Measurements from ENCODE around the gene LRCH1.
"Not testable (repeated sequence)": the region's sequence is repeated elsewhere in the genome, so short reads cannot be mapped to it uniquely, and the experiment has no call there.

The LRCH1 gene

DNA sequence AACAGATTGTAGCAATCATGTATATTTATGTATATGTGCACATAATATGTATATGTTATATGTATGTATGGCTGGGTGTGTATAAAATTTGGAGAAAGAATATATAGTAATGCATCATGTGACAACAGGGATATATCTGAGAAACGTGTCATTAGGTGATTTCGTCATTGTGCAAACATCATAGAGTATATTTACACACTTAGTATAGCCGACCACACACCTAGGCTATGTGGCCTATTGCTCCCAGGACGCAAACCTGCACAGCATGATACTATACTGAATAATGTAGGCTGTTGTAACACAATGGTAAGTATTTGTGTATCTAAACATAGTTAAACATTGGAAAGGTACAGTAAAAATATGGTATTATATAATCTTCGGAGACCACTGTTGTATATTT, 200.2 kb downstream of the LRCH1 start:
- DNase-seq (ENCODE audit: low spot score), result no peak

DNA sequence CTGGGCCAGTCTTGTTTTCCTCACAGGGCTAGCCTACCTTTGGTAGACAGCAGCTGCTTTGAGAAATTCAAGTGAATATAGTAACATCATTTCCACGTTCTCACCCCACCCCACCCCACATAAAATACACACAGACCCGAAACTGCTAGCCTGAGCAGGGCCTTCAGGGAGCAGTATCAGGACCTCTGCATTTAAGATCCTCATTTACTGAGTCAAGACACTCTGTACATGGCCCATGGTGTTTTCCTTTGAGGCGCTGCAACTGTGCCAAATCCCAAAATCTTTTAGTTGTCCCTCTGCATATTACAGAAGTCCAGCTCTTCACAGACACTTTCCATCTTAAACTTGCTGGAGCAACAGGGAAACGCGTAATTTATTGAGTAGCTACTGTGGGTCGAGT, 200.9 kb downstream of the LRCH1 start:
- DNase-seq (ENCODE audit: low spot score), result no peak

DNA sequence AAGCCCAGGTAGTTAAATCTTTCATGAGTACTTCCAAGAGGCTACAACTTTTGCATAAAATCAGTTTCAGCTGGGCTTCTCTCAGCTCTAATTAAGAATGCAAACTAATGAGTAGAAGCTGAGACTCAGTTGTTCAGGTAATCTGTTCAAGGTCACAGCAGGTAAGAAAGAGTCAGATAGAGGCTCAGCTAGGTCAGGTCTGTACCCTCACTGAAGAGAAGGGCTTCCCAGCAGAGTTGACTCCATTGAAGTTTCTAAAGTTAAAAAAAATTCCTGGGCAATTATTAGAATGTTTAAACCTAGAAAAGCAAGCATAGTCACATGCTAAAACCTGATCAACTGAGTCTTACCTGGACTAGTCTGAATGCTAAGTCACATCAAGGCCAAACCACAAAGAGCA, 201.8 kb downstream of the LRCH1 start:
- no peak for DNase-seq (ENCODE audit: low spot score)

DNA sequence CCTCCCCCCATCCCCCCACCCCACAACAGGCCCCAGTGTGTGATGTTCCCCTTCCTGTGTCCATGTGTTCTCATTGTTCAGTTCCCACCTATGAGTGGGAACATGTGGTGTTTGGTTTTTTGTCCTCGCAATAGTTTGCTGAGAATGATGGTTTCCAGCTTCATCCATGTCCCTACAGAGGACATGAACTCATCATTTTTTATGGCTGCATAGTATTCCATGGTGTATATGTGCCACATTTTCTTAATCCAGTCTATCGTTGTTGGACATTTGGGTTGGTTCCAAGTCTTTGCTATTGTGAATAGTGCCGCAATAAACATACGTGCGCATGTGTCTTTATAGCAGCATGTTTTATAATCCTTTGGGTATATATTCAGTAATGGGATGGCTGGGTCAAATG, 202.5 kb downstream of the LRCH1 start:
- not testable (repeated sequence) for DNase-seq (ENCODE audit: low spot score)

DNA sequence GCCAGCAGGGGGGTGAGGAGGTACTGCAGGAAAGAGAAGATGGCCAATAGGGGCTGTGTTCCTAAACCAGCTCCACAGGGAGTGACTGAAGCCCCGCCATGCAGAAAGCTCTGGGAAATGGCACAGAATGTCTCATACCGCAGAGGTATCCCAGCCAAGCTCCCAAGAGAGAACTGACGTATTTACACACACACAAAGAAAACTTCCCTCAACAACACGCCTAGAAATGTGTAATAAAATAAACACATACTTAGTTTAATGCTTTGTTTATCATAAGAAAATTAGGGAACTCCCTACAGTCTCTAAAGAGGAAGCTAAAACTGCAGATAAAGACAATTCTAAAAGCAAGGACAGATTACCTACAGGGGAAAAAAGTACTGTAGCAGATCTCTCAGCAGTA, 204.0 kb downstream of the LRCH1 start:
- no peak for DNase-seq (ENCODE audit: low spot score)

DNA sequence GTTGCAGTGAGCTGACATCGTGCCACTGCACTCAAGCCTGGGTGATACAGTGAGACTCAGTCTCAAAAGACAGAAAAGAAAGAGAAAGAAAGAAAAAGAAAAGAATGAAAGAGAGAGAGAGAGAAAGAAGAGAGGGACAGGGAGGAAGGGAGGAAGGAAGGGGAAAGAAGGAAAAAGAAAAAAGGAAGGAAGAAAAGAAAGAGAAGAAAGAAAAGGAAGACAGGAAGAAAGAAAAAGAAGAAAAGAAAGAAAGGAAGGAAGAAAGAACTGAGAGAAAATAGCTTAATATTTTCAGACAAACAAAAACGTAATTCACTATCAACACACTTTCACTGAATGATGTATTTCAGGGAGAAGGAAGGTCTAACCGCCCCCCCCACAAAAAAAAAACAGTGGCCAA, 204.7 kb downstream of the LRCH1 start:
- DNase-seq (ENCODE audit: low spot score), result no peak

DNA sequence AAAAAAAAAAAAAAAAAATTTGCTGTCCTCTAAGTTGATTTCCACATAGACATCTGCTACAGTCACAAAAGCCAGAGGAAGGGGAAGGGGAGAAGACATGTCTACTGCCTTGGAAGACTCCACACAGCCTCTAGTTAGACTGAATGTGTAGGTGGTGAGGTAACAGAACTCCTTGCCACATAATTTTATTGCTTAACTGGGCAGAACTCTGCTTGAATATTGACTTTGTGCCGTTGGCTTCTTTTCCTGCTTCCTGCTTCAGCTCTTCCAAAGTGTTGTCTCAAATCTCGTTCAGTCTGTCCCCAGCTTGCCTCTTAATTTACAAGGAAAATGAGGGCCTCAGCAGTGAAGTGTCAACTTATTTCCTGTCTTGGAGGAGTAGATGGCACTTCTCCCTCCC, 206.9 kb downstream of the LRCH1 start:
- DNase-seq (ENCODE audit: low spot score), result no peak

DNA sequence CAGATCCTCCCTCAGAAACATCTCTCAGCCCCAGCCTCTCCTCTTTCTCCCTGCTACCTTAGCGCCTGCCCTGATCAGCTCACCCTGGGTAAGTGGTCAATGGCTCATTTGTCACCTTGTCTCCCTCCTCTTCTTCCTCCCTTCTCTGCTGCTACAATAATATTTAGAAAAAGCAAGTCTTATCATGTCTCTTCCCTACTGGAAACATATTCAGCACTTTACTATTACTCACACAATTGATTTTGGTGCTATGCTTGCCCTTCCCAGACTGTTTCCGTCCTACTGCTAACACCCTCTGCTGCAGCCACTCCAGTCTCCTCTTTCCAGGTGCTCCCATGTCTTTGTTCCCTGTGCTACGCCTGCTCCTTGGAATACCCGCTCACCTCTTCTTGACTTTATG, 208.2 kb downstream of the LRCH1 start:
- no peak for DNase-seq (ENCODE audit: low spot score)

DNA sequence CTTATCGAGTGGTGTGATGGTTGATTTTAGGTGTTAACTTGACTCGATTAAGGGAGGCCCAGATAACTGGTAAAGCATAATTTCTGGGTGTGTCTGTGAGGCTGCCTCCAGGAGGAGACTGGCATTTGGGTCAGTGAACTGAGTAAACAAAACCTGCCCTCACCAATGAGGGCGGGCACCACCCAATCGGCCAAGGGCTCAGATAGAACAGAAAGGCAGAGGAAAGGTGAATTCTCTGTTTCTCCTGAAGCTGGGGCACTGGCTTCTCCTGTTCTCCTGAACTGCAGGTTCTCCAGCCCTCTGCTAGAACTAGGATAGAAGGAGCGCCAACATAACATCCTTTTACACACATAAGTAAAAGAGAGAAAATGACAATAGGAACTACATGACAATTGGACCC, 208.9 kb downstream of the LRCH1 start:
- DNase-seq (ENCODE audit: low spot score), result no peak

DNA sequence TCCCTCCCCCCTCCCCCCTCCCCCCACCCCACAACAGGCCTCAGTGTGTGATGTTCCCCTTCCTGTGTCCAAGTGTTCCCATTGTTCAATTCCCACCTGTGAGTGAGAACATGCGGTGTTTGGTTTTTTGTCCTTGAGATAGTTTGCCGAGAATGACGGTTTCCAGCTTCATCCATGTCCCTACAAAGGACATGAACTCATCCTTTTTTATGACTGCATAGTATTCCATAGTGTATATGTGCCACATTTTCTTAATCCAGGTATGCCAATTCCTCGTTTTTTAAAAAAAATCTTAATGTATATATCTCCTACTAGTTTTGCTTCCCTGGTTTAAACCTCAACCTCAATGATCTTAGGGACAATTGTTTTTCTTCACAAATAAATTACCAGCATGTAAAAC, 217.0 kb downstream of the LRCH1 start:
- DNase-seq (ENCODE audit: low spot score), result not testable (repeated sequence)

DNA sequence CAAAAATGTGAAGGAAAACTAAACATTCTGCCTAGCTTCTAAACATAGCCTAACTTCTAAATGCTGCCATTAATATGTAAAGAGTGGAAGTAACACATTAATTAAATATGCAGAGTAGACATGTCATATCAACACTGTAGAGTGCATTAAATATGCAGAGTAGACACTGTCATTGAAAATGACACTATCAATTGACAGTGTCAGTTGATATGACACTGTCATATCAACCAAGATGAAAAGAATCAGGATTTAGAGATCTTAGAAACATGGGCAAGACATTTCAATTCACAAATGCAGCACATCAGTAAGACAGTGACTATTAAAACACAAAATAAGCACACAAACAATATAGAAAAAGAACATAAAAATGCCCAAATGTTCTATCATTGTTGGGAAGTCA, 218.7 kb downstream of the LRCH1 start:
- DNase-seq (ENCODE audit: low spot score), result no peak

DNA sequence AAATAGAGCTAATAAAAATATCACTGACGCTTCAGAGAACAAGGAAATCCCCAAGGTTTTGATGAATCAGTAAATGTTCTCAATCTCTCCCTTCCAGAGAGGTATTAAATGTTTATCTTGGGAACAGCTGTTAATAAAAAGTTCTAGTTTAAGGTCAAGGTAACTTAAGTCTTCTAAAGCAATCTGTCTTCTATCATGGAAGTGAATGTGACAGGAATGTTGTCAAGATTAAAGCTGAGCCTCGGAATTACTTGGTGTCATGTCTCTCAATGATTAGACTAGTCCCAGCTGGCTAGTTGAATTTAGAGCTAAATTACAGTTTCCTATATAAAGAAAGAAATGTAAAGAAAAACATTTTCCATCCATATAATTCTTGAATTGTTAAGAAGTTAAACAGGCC, 220.6 kb downstream of the LRCH1 start:
- DNase-seq (ENCODE audit: low spot score), result no peak

DNA sequence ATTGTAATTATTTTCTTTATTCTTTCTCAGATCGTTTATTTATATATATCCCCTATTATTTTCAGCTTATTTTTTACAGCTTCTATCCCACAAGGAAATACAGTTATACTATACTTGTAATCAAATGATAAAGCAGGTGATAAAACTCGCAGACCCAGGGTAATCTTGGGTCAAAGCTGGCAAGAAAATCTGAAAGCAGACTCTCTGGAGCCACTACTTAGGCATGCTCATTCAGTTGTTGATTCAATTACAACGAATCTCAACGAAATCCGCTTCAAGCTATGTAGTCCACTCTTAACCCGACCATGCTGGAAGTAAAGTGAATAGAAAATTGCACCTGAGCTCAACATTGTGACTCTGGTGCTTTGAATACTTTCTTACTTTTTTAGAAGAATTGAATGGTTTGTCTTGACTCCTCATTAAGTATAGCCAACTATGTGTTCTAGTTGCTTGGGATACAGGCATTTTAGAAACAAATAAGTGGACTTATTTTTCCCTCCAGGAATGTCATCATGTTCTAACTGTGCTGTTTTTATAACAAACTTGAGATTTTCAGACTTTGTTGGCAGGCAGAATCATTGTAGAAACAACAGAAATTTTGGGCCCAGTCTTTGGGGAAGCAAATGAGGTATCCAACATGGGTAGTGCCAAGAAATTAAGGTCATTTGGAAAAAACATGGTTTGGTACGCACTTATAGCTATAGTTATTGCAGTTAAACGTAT, 222.6 kb downstream of the LRCH1 start:
- no peak for DNase-seq (ENCODE audit: low spot score)

DNA sequence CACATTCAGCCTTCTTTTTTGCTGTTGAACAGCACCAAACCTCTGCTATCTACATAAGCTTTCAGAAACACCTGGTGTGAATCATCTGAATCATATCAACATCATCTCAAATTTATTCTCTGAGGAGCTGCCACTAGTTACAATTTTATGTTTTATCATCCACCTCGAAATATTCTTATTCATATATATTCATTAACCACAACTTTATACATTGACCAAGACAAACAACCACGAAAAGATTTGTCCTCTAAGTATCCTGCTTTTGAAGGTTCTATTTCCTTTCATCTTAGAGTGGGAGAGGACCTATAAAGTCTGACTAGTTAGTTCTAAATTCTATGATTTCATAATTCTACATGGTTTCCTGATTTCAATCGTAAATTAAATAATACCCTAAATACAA, 225.1 kb downstream of the LRCH1 start:
- DNase-seq (ENCODE audit: low spot score), result no peak

DNA sequence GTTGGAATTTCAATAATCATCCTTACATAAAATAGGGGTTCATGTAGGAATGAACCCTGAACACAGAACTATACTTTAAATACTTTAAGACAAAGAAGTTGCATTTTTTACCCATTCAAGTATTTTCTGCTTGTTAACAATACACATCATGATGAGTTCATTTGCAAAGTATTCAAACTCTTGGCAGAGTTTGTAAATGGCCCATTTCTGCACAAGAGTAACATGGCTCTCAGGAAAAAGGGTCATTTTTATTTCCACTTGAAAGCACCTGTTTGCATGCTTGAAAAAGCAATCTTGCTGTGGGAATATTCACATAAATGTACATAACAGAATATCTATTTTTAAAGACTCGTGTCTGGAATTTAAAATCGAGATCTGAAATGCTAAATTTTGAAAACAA, 225.9 kb downstream of the LRCH1 start:
- no peak for DNase-seq (ENCODE audit: low spot score)

DNA sequence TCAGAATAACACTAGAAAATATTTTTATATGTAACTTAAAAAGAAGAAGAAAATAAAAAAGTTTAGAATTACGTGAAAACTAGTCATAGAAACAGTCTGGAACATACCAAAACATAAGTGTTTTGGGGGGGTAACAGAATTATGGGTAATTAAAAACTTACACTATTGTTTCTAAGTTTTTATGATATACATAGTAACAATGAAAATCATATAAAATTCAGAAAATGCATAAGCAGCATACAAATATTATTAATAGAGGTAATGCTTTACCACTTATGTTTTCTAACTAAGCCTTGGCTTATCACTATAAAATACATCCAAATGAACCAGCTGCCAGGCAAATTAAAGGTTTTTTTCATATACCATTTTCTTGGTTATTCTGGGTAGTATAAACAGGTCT, 229.1 kb downstream of the LRCH1 start:
- DNase-seq (ENCODE audit: low spot score), result no peak

DNA sequence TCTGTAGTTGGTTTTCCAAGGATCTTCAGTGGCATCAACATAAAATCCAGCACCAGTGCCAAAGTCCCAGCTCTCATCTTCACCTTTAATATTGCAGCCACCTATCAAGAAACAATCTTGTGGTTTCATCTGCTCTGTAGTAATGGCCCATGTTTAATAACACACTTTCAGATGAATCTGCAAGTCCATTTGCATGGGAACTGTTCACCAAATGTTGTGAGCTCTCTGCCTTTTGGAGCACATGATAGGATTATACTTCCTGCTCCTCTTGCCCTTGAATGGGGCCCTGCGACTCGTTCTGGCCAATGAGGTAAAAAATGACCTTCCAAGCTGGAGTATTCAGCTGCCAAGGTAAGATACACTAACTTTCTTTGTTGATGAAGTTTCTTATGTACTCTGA, 229.7 kb downstream of the LRCH1 start:
- DNase-seq (ENCODE audit: low spot score), result no peak

DNA sequence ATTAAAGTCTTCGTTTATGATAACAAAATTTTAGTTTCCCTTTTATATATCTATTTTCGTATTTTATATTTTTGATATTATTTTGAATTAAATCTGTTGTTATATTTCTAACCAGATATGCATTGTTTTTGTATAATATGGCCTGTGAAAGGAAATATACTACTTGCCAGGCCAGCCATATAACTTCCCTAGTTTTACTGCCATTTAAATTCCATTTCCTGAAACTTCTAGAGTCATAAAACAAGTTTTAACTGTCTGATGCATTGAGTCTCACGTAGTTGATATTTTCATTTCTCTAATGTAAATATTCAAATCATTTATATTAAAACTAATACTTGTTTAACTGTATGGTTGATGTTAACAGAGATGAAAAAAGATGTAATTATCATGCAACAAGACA, 230.5 kb downstream of the LRCH1 start:
- DNase-seq (ENCODE audit: low spot score), result no peak

DNA sequence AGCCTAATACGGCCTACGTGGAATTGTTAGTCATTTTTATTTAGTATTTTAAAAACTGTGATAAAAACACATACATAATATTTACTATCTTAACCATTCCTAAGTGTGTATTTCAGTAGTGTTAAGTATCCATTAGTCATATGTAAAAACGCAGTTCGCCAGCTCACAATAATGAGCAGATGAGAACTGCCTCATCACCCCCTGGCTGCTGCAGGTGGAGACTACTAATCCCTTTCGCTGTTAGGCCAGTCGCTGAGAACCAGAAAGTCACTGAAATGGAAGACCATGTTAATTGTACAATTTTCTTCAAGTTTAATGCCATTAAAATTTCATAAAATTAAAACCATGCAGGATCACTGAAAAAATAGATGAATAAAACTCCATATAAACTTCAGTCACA, 242.4 kb downstream of the LRCH1 start:
- DNase-seq (ENCODE audit: low spot score), result no peak

DNA sequence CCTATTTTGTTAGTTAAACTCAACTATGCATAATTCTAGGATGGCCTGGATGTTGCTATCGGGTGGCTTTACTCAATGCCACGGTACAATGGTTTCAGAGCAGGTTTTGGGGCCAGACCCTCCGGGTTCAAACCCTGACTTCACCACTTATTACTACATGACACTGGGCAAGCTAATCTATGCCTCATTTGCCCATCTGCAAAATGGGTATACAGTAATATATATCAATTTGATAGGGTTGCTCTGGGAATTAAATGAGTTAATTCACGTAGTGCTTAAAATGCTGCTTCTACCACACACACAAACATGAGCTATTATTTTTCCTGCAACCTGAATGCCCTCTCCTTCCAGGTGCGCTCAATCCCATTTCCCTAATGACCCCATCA, 243.2 kb downstream of the LRCH1 start:
- no peak for DNase-seq (ENCODE audit: low spot score)

DNA sequence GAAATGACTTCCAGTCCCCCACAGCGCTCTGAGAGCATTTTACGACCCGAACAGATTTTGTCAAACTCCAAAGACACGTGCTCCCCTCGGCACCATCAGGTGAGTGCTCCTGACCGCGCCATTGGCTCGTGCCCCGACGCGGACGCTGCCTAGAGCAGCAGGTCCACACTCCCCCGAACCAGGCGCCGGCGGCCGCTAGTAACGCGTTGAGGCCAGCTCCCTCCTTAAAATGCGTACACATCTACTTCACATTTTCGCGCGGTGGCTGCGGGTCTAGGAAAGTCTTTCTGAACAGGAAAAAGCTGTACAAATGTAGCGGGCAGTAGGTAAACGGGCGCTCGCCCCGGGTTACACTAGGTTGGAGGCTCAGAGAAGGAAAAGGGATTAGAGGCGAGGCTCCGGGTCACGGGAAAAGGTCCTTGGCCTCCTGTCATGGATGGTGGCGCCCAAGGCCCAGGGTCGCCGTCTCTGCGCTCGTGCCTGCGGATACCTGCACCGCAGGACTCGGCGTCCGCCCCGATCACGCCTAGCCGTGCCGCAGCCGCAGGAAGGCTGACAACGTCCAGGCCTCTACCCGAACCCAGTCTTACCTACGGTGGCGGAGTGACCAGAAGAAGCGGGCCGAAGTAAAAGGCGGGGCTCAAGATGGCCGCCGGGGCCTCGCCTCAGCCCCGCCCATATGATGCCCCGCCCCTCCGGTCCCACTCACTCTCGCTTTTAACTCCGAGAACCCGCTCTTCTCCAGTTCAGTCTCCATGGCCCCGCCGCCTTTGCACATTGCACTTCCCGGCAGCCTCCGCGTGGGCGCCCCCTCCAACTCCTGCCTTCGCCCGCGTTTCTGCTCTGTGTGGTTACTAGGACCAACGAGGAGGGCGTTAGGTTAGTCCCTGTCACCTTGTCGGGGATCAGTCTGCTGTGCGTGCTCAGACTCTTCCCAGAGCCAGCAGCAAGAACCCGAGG, 243.8 kb downstream of the LRCH1 start, which contains the start of gene ESD:
ESD (minus strand) TSS at position 647 of the 960 bp plus-strand sequence. CDS start 5,748 bp downstream, outside the sequence.
- peak; percentile 88 for DNase-seq (ENCODE audit: low spot score)

DNA sequence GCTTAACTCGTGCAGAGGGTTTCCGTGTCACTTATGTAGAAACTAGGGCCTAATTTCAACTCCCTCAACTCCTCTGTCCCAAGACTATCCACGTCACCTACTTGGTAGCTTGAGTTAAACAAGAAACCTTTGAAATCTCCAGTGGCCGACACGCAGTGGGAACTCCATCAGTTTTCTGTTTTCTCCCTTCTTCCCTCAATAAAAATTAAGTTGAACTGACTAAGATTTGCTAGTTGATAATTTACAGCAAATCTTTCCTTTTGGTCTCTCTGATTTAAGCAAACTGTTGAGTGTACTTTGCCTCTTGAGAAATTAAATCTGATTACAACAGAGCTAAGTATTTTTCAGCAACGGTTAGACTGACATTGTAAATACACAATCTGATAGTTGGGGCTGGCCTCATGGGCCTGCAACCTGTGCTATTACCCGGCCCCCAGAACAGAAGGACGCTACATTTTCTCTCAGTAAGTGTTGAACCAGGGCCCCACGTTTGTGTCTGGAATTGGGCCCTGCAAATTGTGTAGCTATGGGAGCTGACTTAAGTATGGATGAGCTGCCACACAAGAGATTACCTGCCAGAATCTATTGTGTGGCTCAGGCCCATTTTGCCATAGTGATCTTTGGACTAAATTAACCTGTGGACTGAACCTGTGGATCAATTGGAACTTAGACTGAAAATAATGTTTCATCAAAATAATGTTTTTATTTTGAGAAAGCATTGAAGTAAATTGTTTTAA, 244.7 kb downstream of the LRCH1 start:
- DNase-seq (ENCODE audit: low spot score), result no peak

DNA sequence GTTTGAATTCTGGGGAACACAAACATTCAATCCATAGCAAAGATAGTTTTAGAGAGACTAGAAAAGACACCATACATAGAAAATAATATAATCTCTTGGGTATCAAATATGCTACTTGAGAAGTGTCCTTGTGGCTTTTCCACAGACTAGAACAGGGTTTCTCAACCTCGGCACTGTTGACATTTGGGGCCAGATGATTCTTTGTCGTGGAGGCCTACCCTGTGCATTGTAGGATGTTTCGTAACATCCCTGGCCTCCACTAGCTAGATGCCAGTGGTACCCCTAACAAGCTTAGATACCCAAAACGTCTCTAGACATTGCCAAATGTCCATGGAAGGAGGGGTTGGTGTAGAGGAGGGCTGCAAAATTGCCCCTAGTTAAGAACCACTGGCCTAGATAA, 246.2 kb downstream of the LRCH1 start:
- no peak for DNase-seq (ENCODE audit: low spot score)
